Measurements from ENCODE around the gene IVNS1ABP. TPM values are rescaled to one million over a fixed set of nuclear protein-coding genes. Genes with fewer than 3 reads are reported as not detected.
A peak's percentile ranks its signal among the peaks of the same experiment; 100 is the strongest.

The IVNS1ABP gene
- total and polyA plus RNA-seq, 9 donors: 31.2 to 73.9 (median 54.2) TPM

- Histone ChIP-seq H3K4me1 (ENCODE audit: insufficient read depth) (peaks cover 8% of the 10 kb centered on the region), H3K27me3 (no peaks in the 10 kb centered on the region), H3K4me3 (no peak overlapping the region), H3K27ac (no peak overlapping the region), H3K9me3 (no peaks in the 10 kb centered on the region), H3K36me3 (no peaks in the 10 kb centered on the region)
- WGBS, 3 donors: 58 to 66% (median 62%) methylated on average over 2 of the region's 2 CpGs
- DNase-seq: no peak
- intact Hi-C loops (cut with DNase I): no loop called here
- no peak for TF ChIP-seq EP300 (IDR thresholded peaks at IDR 0.05)
These were observed 25.0 kb upstream of the IVNS1ABP start for GRCh38 chr1:185342017-185342416.

GRCh38 chr1:185341196-185341781 is 24.2 kb upstream of the IVNS1ABP start:
- intact Hi-C loops (cut with DNase I): no loop called here
- H3K4me1 ChIP-seq (ENCODE audit: insufficient read depth): peaks cover 8% of the 10 kb centered on the region

GRCh38 chr1:185338719-185339622 is 21.9 kb upstream of the IVNS1ABP start:
- H3K27ac ChIP-seq: no peak overlapping the region
- H3K36me3 ChIP-seq: no peaks in the 10 kb centered on the region
- TF ChIP-seq POLR2A (IDR thresholded peaks at IDR 0.05): no peak
- no peak for TF ChIP-seq CTCF (IDR thresholded peaks at IDR 0.05)
- TF ChIP-seq EP300 (IDR thresholded peaks at IDR 0.05): no peak
- no peak overlapping the region for H3K4me3 ChIP-seq
- no peak for DNase-seq
- WGBS, 3 donors: 73 to 85% (median 82%) methylated on average over 8 of the region's 8 CpGs
- intact Hi-C loops (cut with DNase I): no loop called here
- no peaks in the 10 kb centered on the region for H3K9me3 ChIP-seq
- H3K4me1 ChIP-seq (ENCODE audit: insufficient read depth): peaks cover 5% of the 10 kb centered on the region
- H3K27me3 ChIP-seq: no peaks in the 10 kb centered on the region

More at GRCh38 chr1:185341196-185341781, 24.2 kb upstream of the IVNS1ABP start:
- no peaks in the 10 kb centered on the region for H3K36me3 ChIP-seq
- TF ChIP-seq CTCF (IDR thresholded peaks at IDR 0.05): no peak
- TF ChIP-seq POLR2A (IDR thresholded peaks at IDR 0.05): no peak
- TF ChIP-seq EP300 (IDR thresholded peaks at IDR 0.05): no peak
- no peak overlapping the region for H3K27ac ChIP-seq
- no peaks in the 10 kb centered on the region for H3K9me3 ChIP-seq
- no peak for DNase-seq
- H3K27me3 ChIP-seq: no peaks in the 10 kb centered on the region
- no peak overlapping the region for H3K4me3 ChIP-seq

GRCh38 chr1:185337246-185337645 is 20.2 kb upstream of the IVNS1ABP start:
- Histone ChIP-seq H3K27ac (peak overlapping the region in 1 of 2 donors; percentile 5), H3K36me3 (no peaks in the 10 kb centered on the region), H3K9me3 (no peaks in the 10 kb centered on the region), H3K4me3 (no peak overlapping the region), H3K27me3 (no peaks in the 10 kb centered on the region), H3K4me1 (ENCODE audit: insufficient read depth) (peaks cover 3% of the 10 kb centered on the region)
- TF ChIP-seq EP300 (IDR thresholded peaks at IDR 0.05) (no peak), POLR2A (IDR thresholded peaks at IDR 0.05) (no peak), CTCF (IDR thresholded peaks at IDR 0.05) (no peak)
- WGBS, 3 donors: 19 to 27% (median 23%) methylated on average over 4 of the region's 4 CpGs
- DNase-seq: no peak
- intact Hi-C loops (cut with DNase I): no loop called here

GRCh38 chr1:185334182-185334581 is 17.1 kb upstream of the IVNS1ABP start:
- H3K9me3 ChIP-seq: no peaks in the 10 kb centered on the region
- H3K36me3 ChIP-seq: no peaks in the 10 kb centered on the region
- WGBS, 3 donors: 15 to 26% (median 23%) methylated on average over 4 of the region's 4 CpGs
- no peak overlapping the region for H3K27ac ChIP-seq
- TF ChIP-seq POLR2A (IDR thresholded peaks at IDR 0.05): no peak
- no peak for TF ChIP-seq EP300 (IDR thresholded peaks at IDR 0.05)
- no peak for TF ChIP-seq CTCF (IDR thresholded peaks at IDR 0.05)
- H3K4me1 ChIP-seq (ENCODE audit: insufficient read depth): peaks cover 3% of the 10 kb centered on the region
- intact Hi-C loops (cut with DNase I): no loop called here
- no peak overlapping the region for H3K4me3 ChIP-seq
- no peaks in the 10 kb centered on the region for H3K27me3 ChIP-seq
- no peak for DNase-seq
